HG03575 (cell line): ENCODE data around the gene TPM3.
"Not testable (repeated sequence)": the region's sequence is repeated elsewhere in the genome, so short reads cannot be mapped to it uniquely, and the experiment has no call there.

Source experiments
- ATAC-seq: cut with Tn5 transposase; IDR thresholded peaks from one replicate; pipeline ENCODE4 v1.9.1; 2021; ENCODE audit not compliant: unreplicated experiment, insufficient number of reproducible peaks, low FRiP score; ENCODE audit errors: extremely low read depth

Gene TPM3

DNA sequence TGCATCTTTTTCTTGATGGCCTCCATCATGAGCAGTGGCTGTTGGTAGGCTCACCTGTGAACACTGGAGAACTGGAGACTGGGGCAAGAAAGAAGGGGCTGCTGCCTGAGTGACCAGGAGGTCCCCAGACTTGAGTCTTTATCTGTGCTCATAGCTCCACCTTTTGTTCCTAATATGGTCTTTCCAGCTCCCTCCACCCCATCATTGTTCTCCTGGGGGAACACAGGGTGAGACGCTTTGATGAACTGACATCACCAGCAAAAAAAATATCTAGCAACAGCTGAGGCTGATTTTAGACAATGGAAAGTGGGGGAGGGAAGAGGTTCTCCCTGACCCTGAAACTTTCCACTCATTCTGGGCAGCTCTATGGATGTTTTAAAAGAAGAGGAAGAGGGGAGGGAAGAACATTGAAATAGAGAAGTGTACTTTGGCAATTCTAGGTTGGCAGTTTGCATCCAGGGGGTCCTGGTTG is at the start of gene TPM3:
TPM3 (minus strand) TSS at position 111 of the 472 bp plus-strand sequence; CDS start at position 29, 82 bp downstream.
- no peak for ATAC-seq

DNA sequence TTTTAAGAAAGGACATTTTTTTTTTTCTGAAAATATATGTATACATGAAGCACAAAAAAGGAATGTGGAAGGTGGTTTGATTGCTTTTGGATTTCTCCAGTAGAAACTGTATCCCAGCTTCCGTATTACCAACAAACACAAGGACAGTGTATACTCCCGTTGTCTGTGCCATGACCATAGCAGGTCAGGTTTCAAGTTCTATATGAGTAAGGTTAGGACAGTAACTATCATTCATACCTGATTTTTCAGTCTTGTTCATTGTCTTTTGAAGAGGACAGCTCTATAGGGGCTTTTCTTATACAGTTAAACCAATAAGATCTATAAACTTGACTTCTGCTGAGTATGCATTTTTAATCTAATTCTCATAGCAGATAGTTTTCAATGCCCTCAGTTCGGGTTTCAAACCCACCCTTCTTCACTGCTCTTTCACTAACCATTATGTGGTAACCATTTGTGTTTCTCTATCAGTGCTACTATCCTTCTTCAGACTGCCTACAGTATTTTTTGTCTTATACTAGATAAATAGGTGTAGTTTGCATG is 48.5 kb upstream of the TPM3 start:
- ATAC-seq: no peak

DNA sequence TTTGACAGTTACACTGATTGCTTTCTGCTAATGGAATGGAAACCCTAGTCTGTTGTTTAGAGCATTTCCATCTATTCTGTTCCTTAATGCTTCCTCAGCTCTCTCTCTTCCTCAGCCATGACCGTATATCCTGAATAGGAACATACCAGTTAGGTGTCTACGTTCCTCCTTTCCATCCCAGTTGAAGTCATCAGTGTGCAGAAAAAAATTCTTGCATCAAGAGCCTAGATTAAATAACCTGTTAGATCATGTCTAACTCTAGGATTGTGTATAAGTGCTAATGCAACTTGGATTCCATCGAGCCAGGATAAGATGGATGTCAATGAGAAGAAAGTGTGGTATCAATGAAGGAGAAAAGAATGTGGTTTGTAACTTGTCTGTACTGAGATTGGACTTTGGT is 47.6 kb upstream of the TPM3 start:
- no peak for ATAC-seq

DNA sequence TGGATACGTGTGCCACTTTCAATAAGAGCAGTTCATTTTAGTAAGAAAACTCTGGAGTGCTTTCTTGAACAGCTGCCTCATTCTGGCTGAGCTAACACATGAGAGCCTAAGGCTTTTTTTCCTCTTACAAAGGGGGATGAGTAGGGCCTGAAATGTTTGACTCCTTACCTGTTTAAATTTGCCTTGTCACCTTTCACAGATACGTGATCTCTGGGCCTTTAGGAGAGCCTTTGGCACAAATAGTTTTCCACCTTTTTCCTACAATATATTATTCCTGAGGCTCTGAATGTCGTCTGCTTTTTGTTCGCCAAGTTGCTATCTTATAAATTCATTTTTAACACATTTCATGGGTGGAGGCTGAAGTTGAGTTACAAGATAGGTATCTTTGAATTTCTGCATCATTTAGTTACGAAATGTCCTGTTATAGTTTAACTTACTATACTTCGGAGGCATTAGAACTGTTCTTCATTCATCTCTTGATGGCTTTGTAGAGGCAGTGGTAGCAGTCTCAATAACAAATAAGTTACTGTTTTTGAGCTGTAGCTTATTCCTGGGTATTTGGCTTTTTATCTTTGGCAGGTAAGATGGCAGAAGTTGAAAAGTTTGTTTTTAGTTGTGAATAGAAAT is 46.1 kb upstream of the TPM3 start:
- ATAC-seq: no peak

DNA sequence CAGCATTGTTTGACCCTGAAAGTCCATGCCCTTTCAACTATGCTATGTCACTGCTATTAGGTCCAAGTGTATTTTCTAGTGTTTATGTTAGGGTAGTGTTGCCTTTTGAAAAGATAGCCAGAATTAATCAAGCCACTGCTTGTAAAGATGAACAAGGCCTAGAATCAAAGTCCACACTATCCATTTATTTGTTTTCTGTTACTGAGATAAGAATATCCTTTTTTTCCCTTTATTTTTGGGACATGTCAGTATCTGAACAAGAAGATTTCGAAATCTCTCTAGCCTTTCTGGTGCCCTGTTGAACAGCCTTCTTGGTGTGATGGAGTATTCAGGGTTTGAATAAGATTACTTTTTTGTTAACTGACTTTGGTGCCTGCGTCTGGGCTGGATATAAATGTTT is 45.5 kb upstream of the TPM3 start:
- ATAC-seq: no peak

DNA sequence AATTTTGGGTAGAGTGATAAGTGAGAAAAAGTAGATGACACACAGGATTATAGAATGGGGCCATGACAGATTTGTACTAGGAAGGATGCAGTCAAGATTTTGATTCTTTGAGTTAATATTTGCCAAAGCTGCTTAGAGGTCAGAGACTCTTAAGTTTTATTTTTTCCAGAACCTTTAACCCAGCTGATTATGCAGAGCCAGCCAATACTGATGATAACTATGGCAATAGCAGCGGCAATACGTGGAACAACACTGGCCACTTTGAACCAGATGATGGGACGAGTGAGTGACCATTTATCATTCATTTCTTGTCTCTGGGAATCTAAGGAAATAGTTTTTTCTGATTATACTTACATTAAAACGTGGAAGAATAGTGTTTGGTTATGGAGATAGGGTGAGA is 45.0 kb upstream of the TPM3 start:
- no peak for ATAC-seq

DNA sequence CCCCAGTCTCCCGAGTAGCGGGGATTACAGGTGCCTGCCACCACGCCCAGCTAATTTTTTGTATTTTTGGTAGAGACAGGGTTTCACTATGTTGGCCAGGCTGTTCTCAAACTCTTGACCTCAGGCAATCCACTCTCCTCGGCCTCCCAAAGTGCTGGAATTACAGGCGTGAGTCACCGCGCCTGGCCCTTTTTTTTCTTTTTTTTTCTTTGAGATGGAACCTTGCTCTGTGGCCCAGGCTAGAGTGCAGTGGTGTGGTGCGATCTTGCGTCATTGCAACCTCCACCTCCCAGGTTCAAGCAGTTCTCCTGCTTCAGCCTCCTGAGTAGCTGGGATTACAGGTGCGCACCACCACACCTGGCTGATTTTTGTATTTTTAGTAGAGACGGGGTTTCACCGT is 41.2 kb upstream of the TPM3 start:
- not testable (repeated sequence) for ATAC-seq

DNA sequence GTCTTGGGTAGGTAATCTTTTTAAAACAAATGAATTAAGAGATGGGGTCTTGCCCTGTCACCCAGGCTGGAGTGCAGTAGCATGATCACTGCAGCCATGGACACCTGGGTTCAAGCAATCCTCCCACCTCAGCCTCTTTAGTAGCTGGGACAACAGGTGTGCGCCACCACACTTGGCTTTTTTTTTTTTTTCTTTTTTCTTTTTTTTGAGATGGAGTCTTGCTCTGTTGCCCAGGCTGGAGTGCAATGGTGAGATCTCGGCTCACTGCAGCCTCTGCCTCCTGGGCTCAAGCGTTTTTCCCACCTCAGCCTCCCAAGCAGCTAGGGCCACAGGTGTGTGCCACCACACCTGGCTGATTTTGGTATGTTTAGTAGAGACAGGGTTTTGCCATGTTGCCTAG is 39.2 kb upstream of the TPM3 start:
- ATAC-seq: not testable (repeated sequence)

DNA sequence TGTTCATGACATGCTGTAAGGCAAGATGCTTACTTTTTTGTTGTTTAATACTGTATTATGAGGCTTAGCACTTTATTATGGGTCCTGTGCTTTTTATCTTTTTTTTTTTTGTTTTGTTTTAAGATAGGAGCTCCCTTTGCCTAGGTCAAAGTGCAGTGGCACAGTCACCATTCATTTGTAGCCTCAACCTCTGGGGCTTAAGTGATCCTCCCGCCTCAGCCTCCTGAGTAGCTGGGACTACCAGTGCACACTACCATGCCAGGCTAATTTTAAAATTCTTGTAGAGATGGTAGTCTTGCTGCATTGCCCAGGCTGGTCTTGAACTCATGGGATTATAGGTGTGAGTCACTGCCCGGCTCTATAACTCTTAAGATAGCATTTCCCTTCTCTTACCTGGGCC is 33.5 kb upstream of the TPM3 start:
- no peak for ATAC-seq

DNA sequence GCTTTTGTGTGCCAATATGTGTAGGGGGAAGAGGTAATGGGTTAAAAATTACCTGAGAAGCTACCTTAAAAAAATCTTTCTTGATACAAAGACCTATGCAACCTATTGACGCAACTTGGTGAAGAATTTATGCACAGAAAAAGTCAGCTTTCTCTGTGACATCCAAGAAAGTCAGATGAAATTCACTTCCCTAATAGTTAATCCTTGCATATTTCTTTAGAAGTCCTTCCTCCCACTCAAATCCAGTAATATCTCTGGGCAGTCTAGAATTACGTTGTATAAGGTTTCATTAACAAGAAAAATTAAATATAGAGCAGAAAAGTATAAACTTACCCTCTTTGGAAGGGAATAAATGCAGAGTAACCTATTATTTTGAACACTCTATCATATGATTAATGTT is 31.7 kb upstream of the TPM3 start:
- no peak for ATAC-seq

DNA sequence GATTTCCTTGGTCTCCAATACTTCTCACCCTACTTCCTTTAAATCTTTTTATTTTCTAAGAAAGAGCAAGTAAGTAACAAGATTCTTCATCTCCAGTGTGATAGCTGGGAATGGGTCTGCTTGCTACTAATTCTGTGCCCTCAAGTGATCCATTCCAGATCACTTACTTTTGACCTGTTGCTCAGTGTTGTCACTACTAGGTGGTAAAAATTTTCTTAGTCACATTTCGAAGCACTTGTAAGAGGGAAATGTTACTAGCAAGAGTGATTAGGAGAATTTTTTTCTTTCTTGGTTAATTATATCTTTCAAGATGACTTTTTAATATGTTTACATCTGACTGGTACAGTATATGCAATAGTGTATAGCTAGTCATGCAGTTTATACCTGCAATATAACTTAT is 31.0 kb upstream of the TPM3 start:
- no peak for ATAC-seq

DNA sequence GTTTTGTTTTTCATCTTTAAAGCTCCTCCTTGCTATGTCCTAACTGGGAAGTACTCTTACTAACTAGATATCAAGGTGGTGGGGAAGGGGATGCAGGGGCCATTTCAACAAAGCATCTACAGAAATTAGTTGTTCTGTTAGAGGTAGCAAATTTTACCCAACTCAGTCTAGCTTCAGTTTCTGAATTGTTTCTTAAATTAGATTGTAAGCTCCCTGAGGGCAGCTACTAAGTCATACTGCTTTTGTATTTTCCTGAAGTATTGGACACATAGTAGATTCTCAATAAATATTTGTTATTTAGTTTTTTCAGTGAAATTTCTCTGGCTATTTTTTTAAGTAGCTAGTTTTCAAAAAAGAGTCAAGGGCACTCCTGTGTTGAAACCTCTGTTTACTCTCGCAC is 30.6 kb upstream of the TPM3 start:
- ATAC-seq: no peak

DNA sequence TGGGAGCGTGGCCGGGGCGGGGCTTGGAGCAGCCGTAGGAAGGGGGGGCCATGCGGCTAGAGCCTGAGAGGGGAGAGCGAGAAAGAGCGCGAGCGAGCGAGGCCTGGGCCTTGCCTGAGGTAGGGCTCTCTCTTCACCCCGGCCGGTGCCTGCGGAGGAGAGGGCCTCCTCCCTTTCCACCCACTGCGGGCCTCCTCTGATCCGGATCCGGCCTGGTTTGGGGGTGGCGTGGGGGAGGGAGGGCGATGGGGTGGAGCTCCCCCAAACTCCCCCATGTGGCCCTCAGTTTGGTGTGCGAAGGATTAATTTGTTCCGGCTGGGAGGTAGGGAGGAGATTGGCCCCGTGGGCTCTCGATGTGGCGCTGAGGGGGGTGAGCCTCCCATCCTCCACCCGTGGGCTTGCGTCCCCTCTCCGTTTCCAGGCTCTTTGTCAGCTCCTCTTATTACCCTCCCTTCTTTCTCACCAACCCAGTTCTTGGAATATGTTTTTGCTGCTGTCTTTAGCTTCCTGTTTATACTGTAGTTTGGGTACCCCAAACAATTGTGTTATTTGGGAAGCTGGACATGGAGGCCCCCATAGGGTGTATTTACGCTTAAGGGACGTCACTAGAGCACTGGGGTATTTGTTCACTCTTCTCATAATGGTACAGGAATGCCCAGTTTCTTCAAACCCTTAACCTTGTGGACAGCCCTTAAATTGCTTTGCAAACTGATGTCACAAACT is 29.5 kb upstream of the TPM3 start:
- no peak for ATAC-seq

DNA sequence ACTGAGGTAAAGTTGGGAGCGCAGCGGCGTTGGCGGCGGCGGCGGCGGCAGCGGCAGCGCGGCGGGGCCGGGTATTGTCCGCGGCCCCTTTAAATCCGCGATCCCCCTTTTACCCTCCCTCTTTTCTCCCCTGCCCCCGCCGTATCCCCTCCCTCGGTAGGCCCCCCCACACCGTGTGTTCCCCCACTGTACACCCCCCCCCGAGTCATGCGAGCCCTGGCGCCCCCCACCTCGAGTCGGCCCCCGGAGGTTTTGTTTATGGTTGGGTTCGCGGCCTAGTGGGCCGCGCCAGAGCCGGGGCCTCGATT is 29.0 kb upstream of the TPM3 start:
- ATAC-seq: no peak

DNA sequence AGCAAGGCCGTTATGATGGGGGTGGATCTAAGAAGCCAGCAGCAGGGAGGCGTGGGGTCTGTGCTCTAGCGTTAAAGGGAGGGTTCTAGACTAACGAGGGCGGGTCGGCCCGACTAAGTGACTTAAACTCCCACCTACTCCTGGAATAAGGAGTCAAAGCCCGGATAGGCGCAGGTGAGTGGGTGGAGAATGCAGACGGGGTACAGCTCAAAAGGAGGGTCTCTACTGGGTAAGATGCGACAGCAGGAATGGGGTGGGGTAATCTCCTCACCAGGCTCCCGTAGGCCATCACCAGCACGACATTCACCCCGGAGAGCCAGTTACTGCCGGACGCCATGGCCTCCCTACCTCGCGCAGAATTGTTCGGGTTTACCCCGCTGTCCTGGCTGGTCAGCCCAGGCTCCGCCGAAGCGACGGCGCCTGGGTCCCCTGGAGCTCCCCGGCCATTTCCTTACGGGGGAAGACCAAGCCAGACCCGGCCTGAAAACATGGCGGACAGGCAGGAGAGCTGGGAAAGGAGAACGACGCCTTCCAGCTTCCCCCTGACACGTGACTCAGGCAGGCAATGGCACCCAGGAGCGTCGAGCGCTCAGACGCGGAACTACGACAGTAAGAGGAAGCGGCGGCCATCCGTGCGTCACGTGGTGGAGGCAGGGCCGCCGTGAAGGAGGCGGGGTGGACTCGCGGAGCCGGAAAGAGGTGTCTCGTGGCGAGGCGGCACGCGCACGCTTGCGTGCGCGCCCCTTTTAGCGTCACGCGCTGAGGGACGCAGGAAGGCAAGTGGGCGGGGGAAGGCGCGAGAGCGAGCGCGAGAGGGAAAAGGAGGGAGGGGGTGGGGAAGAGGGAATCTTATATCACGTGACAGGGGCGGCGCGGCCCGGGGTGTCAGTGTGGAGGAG is 28.4 kb upstream of the TPM3 start, which contains the start of gene UBAP2L:
UBAP2L (plus strand) TSS at position 885 of the 899 bp plus-strand sequence. CDS start 4,169 bp downstream, outside the sequence.
- peak; percentile 76 for ATAC-seq

DNA sequence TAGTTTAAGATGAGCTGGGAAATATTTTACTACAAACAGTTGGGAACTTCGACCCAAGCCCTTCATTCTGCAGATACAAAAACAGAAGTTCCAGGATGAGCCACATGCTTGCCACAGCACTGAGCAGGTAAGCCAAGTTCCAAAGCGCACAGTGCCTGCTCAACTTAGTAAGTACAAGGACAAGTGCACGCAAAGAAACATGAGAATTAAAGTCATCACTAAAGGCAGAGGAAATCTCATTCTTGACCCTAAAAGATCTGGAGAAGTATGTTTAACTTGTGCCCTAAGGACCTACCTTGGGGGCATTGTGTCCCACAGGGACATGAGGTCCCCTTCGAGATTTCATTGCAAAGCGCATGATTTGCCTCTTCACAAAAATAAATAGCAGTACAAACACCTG is 27.6 kb upstream of the TPM3 start:
- ATAC-seq: no peak

DNA sequence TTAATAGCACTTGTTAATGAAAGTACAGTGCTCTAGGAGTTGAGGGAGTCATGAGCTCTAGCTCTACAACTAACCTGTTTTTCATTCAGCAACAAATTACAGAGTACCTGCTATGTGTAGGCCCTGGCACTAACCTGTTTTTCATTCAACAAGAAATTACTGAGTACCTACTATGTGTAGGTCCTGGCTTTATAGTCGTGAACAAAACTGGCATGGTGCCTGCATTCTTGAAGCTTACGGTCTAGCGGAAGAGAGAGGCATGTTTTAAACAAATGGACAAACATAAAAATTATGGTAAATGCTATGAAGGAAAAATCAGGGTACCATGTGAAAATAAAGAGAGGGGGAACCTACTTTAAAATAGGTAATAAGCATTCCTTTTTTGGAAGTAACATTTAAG is 26.6 kb upstream of the TPM3 start:
- no peak for ATAC-seq

DNA sequence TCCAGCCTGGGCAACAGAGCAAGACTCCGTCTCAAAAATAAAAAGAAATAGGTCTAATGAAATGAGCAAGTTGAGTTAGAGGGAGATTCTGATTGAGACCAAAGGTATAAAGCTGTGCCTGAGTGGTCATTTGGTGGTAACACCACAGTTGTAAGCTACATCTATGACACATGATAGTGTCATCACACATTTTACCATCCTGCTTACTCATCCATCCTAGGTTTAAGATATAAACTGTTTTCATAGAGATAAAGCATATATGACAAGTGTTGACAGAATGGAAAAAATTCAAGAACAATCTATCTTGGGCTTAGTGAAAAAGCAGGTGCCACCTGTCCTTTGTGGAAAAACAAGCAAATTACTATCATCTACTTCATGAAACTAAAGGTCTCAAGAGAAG is 21.4 kb upstream of the TPM3 start:
- no peak for ATAC-seq

DNA sequence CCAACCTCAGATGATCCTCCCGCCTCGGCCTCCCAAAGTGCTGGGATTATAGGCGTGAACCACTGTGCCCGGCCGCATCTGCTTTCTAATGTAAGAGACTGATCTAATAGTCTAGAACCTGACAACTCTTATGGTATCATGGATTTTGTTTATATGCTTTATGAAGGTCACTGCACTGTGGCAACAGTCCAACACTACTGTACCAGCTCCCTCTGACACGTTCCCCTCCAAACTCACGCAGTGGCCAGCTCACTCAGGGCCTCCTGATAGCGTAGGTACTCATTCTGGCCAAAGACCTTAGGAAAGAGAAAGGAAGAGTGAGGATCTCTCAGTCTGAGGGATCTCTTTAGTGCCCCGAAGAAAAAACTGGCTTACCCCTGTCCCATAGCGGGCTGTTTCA is 20.2 kb upstream of the TPM3 start:
- ATAC-seq: no peak
